ENCODE data around the gene BACE2.
"Not testable (repeated sequence)": the region's sequence is repeated elsewhere in the genome, so short reads cannot be mapped to it uniquely, and the experiment has no call there.

BACE2 gene

GRCh38 chr21:41249476-41249875, 81.5 kb downstream of the BACE2 start:
- DNase-seq (ENCODE audit: low spot score) = no peak
- TF ChIP-seq, protein P1, sequence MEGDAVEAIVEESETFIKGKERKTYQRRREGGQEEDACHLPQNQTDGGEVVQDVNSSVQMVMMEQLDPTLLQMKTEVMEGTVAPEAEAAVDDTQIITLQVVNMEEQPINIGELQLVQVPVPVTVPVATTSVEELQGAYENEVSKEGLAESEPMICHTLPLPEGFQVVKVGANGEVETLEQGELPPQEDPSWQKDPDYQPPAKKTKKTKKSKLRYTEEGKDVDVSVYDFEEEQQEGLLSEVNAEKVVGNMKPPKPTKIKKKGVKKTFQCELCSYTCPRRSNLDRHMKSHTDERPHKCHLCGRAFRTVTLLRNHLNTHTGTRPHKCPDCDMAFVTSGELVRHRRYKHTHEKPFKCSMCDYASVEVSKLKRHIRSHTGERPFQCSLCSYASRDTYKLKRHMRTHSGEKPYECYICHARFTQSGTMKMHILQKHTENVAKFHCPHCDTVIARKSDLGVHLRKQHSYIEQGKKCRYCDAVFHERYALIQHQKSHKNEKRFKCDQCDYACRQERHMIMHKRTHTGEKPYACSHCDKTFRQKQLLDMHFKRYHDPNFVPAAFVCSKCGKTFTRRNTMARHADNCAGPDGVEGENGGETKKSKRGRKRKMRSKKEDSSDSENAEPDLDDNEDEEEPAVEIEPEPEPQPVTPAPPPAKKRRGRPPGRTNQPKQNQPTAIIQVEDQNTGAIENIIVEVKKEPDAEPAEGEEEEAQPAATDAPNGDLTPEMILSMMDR (IDR thresholded peaks at IDR 0.05; ENCODE audit: extremely low read depth, missing control alignments) = no peak

DNA sequence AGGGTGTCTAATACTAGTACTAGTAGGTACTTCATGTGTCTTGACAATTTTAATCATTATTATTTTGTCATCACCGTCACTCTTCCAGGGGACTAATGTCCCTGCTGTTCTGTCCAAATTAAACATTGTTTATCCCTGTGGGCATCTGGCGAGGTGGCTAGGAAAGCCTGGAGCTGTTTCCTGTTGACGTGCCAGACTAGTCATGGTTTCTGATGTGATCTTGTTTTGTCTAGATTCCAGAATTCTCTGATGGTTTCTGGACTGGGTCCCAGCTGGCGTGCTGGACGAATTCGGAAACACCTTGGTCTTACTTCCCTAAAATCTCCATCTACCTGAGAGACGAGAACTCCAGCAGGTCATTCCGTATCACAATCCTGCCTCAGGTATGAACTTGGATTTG, 82.6 kb downstream of the BACE2 start:
- no peak for DNase-seq (ENCODE audit: low spot score)
- TF ChIP-seq, protein P1 (IDR thresholded peaks at IDR 0.05; ENCODE audit: extremely low read depth, missing control alignments) = no peak

- no peak for DNase-seq (ENCODE audit: low spot score)
- TF ChIP-seq, protein P1 (IDR thresholded peaks at IDR 0.05; ENCODE audit: extremely low read depth, missing control alignments) = no peak
Observed at GRCh38 chr21:41251961-41252642, 84.1 kb downstream of the BACE2 start.

GRCh38 chr21:41254090-41254700, 86.2 kb downstream of the BACE2 start:
- TF ChIP-seq, protein P1 (IDR thresholded peaks at IDR 0.05; ENCODE audit: extremely low read depth, missing control alignments) = no peak
- no peak for DNase-seq (ENCODE audit: low spot score)

- TF ChIP-seq, protein P1 (IDR thresholded peaks at IDR 0.05; ENCODE audit: extremely low read depth, missing control alignments) = no peak
- no peak for DNase-seq (ENCODE audit: low spot score)
Observed at GRCh38 chr21:41255190-41255589, 87.2 kb downstream of the BACE2 start.

DNA sequence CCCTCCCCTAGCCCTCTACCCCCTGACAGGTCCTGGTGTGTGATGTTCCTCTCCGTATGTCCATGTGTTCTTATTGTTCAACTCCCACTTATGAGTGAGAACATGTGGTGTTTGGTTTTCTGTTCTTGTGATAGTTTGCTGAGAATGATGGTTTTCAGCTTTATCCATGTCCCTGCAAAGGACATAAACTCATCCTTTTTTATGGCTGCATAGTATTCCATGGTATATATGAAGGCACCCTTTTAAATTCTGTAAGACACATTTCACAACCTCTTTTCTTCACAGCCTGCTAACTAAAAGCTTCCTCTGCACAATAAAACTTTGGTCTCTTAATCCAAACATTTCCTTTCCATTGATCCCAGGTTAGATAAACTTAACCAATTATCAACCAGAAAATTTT, 88.3 kb downstream of the BACE2 start:
- not testable (repeated sequence) for DNase-seq (ENCODE audit: low spot score)

DNA sequence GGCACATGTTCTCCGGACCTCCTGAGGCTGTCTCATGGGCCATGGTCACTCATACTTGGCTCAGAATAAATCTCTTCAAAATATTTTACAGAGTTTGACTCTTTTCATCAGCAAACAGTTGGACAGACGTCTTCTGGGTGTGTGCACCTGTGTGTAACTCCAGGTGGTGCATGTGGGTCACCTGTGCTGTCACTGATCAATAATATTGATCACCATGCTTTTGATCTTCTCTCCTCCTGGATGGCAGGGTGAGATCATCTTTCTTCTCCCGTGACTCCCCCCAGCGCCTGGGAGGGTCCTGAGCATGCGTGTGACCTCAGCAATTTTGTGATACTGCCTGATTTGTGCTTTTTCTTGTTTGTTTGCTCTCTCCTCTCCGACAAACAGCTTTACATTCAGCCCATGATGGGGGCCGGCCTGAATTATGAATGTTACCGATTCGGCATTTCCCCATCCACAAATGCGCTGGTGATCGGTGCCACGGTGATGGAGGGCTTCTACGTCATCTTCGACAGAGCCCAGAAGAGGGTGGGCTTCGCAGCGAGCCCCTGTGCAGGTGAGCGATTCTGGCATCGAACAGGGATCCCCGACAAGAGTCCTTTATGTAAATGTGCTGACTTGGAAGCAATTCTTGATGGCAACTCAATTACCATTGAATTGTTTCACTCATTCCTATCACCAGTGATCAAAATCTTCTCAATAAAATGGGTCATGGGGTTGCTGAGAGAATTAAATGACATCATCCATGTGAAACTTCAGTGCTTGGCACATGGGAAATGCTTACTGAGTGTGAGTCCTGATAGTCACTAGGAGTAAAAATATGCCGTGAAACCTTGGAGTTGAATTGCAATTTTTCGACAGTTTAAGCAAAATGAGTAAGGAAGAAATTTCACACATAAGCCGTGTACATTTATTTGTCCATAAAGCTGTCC, 89.1 kb downstream of the BACE2 start:
- no peak for DNase-seq (ENCODE audit: low spot score)
- TF ChIP-seq, protein P1 (IDR thresholded peaks at IDR 0.05; ENCODE audit: extremely low read depth, missing control alignments) = no peak
